ENCODE measurements around the gene GIPR. TPM values are rescaled to one million over a fixed set of nuclear protein-coding genes. Genes with fewer than 3 reads are reported as not detected.
"Not testable (repeated sequence)": the region's sequence is repeated elsewhere in the genome, so short reads cannot be mapped to it uniquely, and the experiment has no call there.

Gene GIPR
- polyA plus RNA-seq, 2 donors: 0.62 to 2.1 TPM

GRCh38 chr19:45685045-45685444 lies 17.0 kb downstream of the GIPR start:
- H3K27me3 ChIP-seq (ENCODE audit: control insufficient read depth in 1 of 2, insufficient read depth in 2 of 2, low read length in 2 of 2): not testable (repeated sequence)
- WGBS, 2 donors: 66 to 77% methylated on average over 9 to 11 of the region's 11 CpGs

GRCh38 chr19:45687599-45687998 lies 19.6 kb downstream of the GIPR start:
- 90% methylated on average over 9 of the region's 9 CpGs for WGBS, 2 donors
- Histone ChIP-seq H3K27ac (ENCODE audit: low read depth in 2 of 2, low read length in 1 of 2) (no peak overlapping the region), H3K36me3 (ENCODE audit: control insufficient read depth in 2 of 2, insufficient read depth in 2 of 2, low read length in 1 of 2) (peaks cover 8 to 27% of the 10 kb centered on the region in 2 donors)

More at GRCh38 chr19:45685045-45685444, 17.0 kb downstream of the GIPR start:
- H3K36me3 ChIP-seq (ENCODE audit: control insufficient read depth in 2 of 2, insufficient read depth in 2 of 2, low read length in 1 of 2): peaks cover 8 to 27% of the 10 kb centered on the region in 2 donors
- not testable (repeated sequence) for H3K9me3 ChIP-seq (ENCODE audit: control insufficient read depth in 2 of 2, insufficient read depth in 1 of 2, low read depth in 1 of 2, low read length in 1 of 2); H3K27ac ChIP-seq (ENCODE audit: low read depth in 2 of 2, low read length in 1 of 2); H3K4me1 ChIP-seq (ENCODE audit: control insufficient read depth in 2 of 2, insufficient read depth in 2 of 2, low read length in 1 of 2); H3K4me3 ChIP-seq (ENCODE audit: low read depth in 1 of 2, low read length in 2 of 2)

GRCh38 chr19:45691516-45692186 lies 23.6 kb downstream of the GIPR start, which contains the start of gene SNRPD2:
TSS of gene SNRPD2 (minus strand) at chr19:45691953. CDS start at chr19:45691888, 65 bp downstream.
- WGBS, 2 donors: 0 to 1% methylated on average over 36 of the region's 36 CpGs
- H3K9me3 ChIP-seq (ENCODE audit: control insufficient read depth in 2 of 2, insufficient read depth in 1 of 2, low read depth in 1 of 2, low read length in 1 of 2): no peaks in the 10 kb centered on the region
- H3K36me3 ChIP-seq (ENCODE audit: control insufficient read depth in 2 of 2, insufficient read depth in 2 of 2, low read length in 1 of 2): peaks cover 5 to 23% of the 10 kb centered on the region in 2 donors
- H3K27me3 ChIP-seq (ENCODE audit: control insufficient read depth in 1 of 2, insufficient read depth in 2 of 2, low read length in 2 of 2): no peaks in the 10 kb centered on the region
- peak within 1 kb of the TSS; percentile 91 to 97 for H3K27ac ChIP-seq (ENCODE audit: low read depth in 2 of 2, low read length in 1 of 2)
- H3K4me3 ChIP-seq (ENCODE audit: low read depth in 1 of 2, low read length in 2 of 2): peak within 1 kb of the TSS; percentile 73 to 79
- peaks cover 0 to 3% of the 10 kb centered on the region in 2 donors for H3K4me1 ChIP-seq (ENCODE audit: control insufficient read depth in 2 of 2, insufficient read depth in 2 of 2, low read length in 1 of 2)

More at GRCh38 chr19:45687599-45687998, 19.6 kb downstream of the GIPR start:
- no peaks in the 10 kb centered on the region for H3K4me1 ChIP-seq (ENCODE audit: control insufficient read depth in 2 of 2, insufficient read depth in 2 of 2, low read length in 1 of 2)
- no peak overlapping the region for H3K4me3 ChIP-seq (ENCODE audit: low read depth in 1 of 2, low read length in 2 of 2)
- no peaks in the 10 kb centered on the region for H3K9me3 ChIP-seq (ENCODE audit: control insufficient read depth in 2 of 2, insufficient read depth in 1 of 2, low read depth in 1 of 2, low read length in 1 of 2)
- H3K27me3 ChIP-seq (ENCODE audit: control insufficient read depth in 1 of 2, insufficient read depth in 2 of 2, low read length in 2 of 2): no peaks in the 10 kb centered on the region

GRCh38 chr19:45692187-45693105 lies 24.4 kb downstream of the GIPR start, which contains the start of gene QPCTL:
TSS of gene QPCTL (plus strand) at chr19:45692666. CDS start at chr19:45692704, 38 bp downstream.
- 0% methylated on average over 70 of the region's 70 CpGs for WGBS, 2 donors
- Histone ChIP-seq H3K27ac (ENCODE audit: low read depth in 2 of 2, low read length in 1 of 2) (peak within 1 kb of the TSS; percentile 91 to 97), H3K36me3 (ENCODE audit: control insufficient read depth in 2 of 2, insufficient read depth in 2 of 2, low read length in 1 of 2) (peaks cover 5 to 17% of the 10 kb centered on the region in 2 donors)

GRCh38 chr19:45693106-45693788 lies 25.2 kb downstream of the GIPR start:
- Histone ChIP-seq H3K4me3 (ENCODE audit: low read depth in 1 of 2, low read length in 2 of 2) (peak overlapping the region; percentile 73 to 79), H3K27me3 (ENCODE audit: control insufficient read depth in 1 of 2, insufficient read depth in 2 of 2, low read length in 2 of 2) (no peaks in the 10 kb centered on the region), H3K27ac (ENCODE audit: low read depth in 2 of 2, low read length in 1 of 2) (peak overlapping the region; percentile 91 to 97), H3K4me1 (ENCODE audit: control insufficient read depth in 2 of 2, insufficient read depth in 2 of 2, low read length in 1 of 2) (peaks cover 0 to 3% of the 10 kb centered on the region in 2 donors), H3K36me3 (ENCODE audit: control insufficient read depth in 2 of 2, insufficient read depth in 2 of 2, low read length in 1 of 2) (peaks cover 3 to 9% of the 10 kb centered on the region in 2 donors), H3K9me3 (ENCODE audit: control insufficient read depth in 2 of 2, insufficient read depth in 1 of 2, low read depth in 1 of 2, low read length in 1 of 2) (no peaks in the 10 kb centered on the region)
- 1% methylated on average over 22 of the region's 22 CpGs for WGBS, 2 donors

More at GRCh38 chr19:45692187-45693105, 24.4 kb downstream of the GIPR start, which contains the start of gene QPCTL:
- H3K9me3 ChIP-seq (ENCODE audit: control insufficient read depth in 2 of 2, insufficient read depth in 1 of 2, low read depth in 1 of 2, low read length in 1 of 2): no peaks in the 10 kb centered on the region
- H3K4me1 ChIP-seq (ENCODE audit: control insufficient read depth in 2 of 2, insufficient read depth in 2 of 2, low read length in 1 of 2): peaks cover 0 to 3% of the 10 kb centered on the region in 2 donors
- peak within 1 kb of the TSS; percentile 73 to 79 for H3K4me3 ChIP-seq (ENCODE audit: low read depth in 1 of 2, low read length in 2 of 2)
- no peaks in the 10 kb centered on the region for H3K27me3 ChIP-seq (ENCODE audit: control insufficient read depth in 1 of 2, insufficient read depth in 2 of 2, low read length in 2 of 2)

- Histone ChIP-seq H3K4me1 (ENCODE audit: control insufficient read depth in 2 of 2, insufficient read depth in 2 of 2, low read length in 1 of 2) (no peaks in the 10 kb centered on the region), H3K27me3 (ENCODE audit: control insufficient read depth in 1 of 2, insufficient read depth in 2 of 2, low read length in 2 of 2) (no peaks in the 10 kb centered on the region), H3K27ac (ENCODE audit: low read depth in 2 of 2, low read length in 1 of 2) (no peak overlapping the region), H3K4me3 (ENCODE audit: low read depth in 1 of 2, low read length in 2 of 2) (no peak overlapping the region), H3K9me3 (ENCODE audit: control insufficient read depth in 2 of 2, insufficient read depth in 1 of 2, low read depth in 1 of 2, low read length in 1 of 2) (peaks cover 0 to 3% of the 10 kb centered on the region in 2 donors), H3K36me3 (ENCODE audit: control insufficient read depth in 2 of 2, insufficient read depth in 2 of 2, low read length in 1 of 2) (peaks cover 0 to 7% of the 10 kb centered on the region in 2 donors)
- 77% methylated on average over 7 of the region's 7 CpGs for WGBS, 2 donors
Observed at GRCh38 chr19:45701676-45702075, 33.7 kb downstream of the GIPR start.

GRCh38 chr19:45705115-45705514 lies 37.1 kb downstream of the GIPR start:
- Histone ChIP-seq H3K4me1 (ENCODE audit: control insufficient read depth in 2 of 2, insufficient read depth in 2 of 2, low read length in 1 of 2) (no peaks in the 10 kb centered on the region), H3K4me3 (ENCODE audit: low read depth in 1 of 2, low read length in 2 of 2) (no peak overlapping the region), H3K27me3 (ENCODE audit: control insufficient read depth in 1 of 2, insufficient read depth in 2 of 2, low read length in 2 of 2) (no peaks in the 10 kb centered on the region), H3K36me3 (ENCODE audit: control insufficient read depth in 2 of 2, insufficient read depth in 2 of 2, low read length in 1 of 2) (peaks cover 0 to 4% of the 10 kb centered on the region in 2 donors), H3K9me3 (ENCODE audit: control insufficient read depth in 2 of 2, insufficient read depth in 1 of 2, low read depth in 1 of 2, low read length in 1 of 2) (peaks cover 0 to 3% of the 10 kb centered on the region in 2 donors), H3K27ac (ENCODE audit: low read depth in 2 of 2, low read length in 1 of 2) (no peak overlapping the region)
- WGBS, 2 donors: 96 to 97% methylated on average over 9 of the region's 9 CpGs

- H3K36me3 ChIP-seq (ENCODE audit: control insufficient read depth in 2 of 2, insufficient read depth in 2 of 2, low read length in 1 of 2): peaks cover 0 to 4% of the 10 kb centered on the region in 2 donors
- no peaks in the 10 kb centered on the region for H3K27me3 ChIP-seq (ENCODE audit: control insufficient read depth in 1 of 2, insufficient read depth in 2 of 2, low read length in 2 of 2)
- no peak overlapping the region for H3K4me3 ChIP-seq (ENCODE audit: low read depth in 1 of 2, low read length in 2 of 2)
- H3K9me3 ChIP-seq (ENCODE audit: control insufficient read depth in 2 of 2, insufficient read depth in 1 of 2, low read depth in 1 of 2, low read length in 1 of 2): peaks cover 0 to 3% of the 10 kb centered on the region in 2 donors
- H3K27ac ChIP-seq (ENCODE audit: low read depth in 2 of 2, low read length in 1 of 2): no peak overlapping the region
- H3K4me1 ChIP-seq (ENCODE audit: control insufficient read depth in 2 of 2, insufficient read depth in 2 of 2, low read length in 1 of 2): no peaks in the 10 kb centered on the region
- 95 to 96% methylated on average over 12 of the region's 12 CpGs for WGBS, 2 donors
Observed at GRCh38 chr19:45705710-45706415, 37.8 kb downstream of the GIPR start.

Measured in esophagus (tissue), 2 donors.